SK-N-MC (cell line): ENCODE data around the gene SKIC3.

Experiments used
- EZH2 ChIP-seq: fragments of 200-600 bp; sonication (generic); IDR thresholded peaks from one replicate; pipeline ENCODE4 v1.6.1; 2017; ENCODE audit warnings: antibody characterized with exemption
- POLR2AphosphoS5 ChIP-seq: IDR thresholded peaks from 2 replicates; pipeline ENCODE4 v1.6.1; 2012; ENCODE audit warnings: mild to moderate bottlenecking, low read depth, low read length, borderline replicate concordance

DNA sequence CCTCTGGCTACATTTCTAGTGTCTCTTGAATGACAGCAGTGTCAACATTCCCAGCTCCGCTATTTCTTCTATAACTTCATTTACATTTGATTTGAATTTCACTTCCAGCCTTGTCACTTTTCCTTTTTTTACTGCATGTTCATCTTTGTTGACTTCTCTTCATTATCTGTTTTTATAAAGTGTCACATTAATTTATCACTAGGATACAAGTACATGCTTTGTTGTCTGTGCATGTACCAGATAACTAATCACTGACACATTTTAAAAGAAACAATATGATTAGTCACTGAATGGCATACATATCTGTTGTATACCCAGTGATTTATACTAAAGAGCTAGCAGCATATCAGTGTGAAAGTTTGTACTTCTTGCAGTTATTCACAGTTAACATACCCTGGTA, 29.2 kb upstream of the SKIC3 start:
- TF ChIP-seq EZH2: no peak
- TF ChIP-seq POLR2AphosphoS5: no peak
